Measurements from ENCODE around the gene TGFBR2. TPM values are rescaled to one million over a fixed set of nuclear protein-coding genes. Genes with fewer than 3 reads are reported as not detected.
A peak's percentile ranks its signal among the peaks of the same experiment; 100 is the strongest.
"Not testable (repeated sequence)": the region's sequence is repeated elsewhere in the genome, so short reads cannot be mapped to it uniquely, and the experiment has no call there.

TGFBR2 gene
- polyA plus RNA-seq, 3 donors = 46.6 to 60.3 (median 57.0) TPM

- Mint-ChIP-seq H3K4me3 (no peak overlapping the region), H3K27me3 (ENCODE audit: low read depth in 3 of 3) (peaks cover 0 to 1% (median 0%) of the 10 kb centered on the region in 3 donors), H3K27ac (peak overlapping the region; percentile 54 to 85 (median 64)), H3K36me3 (peaks cover 44 to 59% of the 10 kb centered on the region in 2 donors), H3K9me3 (peaks cover 0 to 4% (median 0%) of the 10 kb centered on the region in 7 donors), H3K4me1 (peaks cover 78% of the 10 kb centered on the region)
- Histone ChIP-seq H3K36me3 (replicated peaks in 1 of 2; ENCODE audit: control insufficient read depth in 1 of 2, insufficient read depth in 2 of 2, low read length in 2 of 2) (peaks cover 11 to 34% of the 10 kb centered on the region in 2 donors), H2AFZ (ENCODE audit: insufficient read depth, low read depth, low read length, poor library complexity, severe bottlenecking) (no peak overlapping the region), H4K20me1 (ENCODE audit: insufficient read depth, low read length) (peaks cover 99% of the 10 kb centered on the region), H3K9me3 (replicated peaks in 1 of 2; ENCODE audit: control insufficient read depth in 1 of 2, insufficient read depth in 1 of 2, low read length in 2 of 2) (no peaks in the 10 kb centered on the region), H3K4me3 (replicated peaks in 1 of 3; ENCODE audit: low read depth in 2 of 3, low read length in 3 of 3) (no peak overlapping the region), H3K9ac (ENCODE audit: insufficient read depth, low read length, poor library complexity, severe bottlenecking) (no peak overlapping the region), H3K4me2 (replicated peaks; ENCODE audit: extremely low read depth, low read length, poor library complexity, severe bottlenecking) (no peak overlapping the region), H3K27me3 (ENCODE audit: control insufficient read depth in 2 of 2, insufficient read depth in 2 of 2, low read length in 2 of 2) (no peaks in the 10 kb centered on the region), H3K27ac (ENCODE audit: low read depth in 1 of 2, low read length in 2 of 2) (peak overlapping the region in 1 of 2 donors; percentile 40), H3K4me1 (ENCODE audit: control insufficient read depth in 1 of 2, insufficient read depth in 2 of 2, low read length in 2 of 2) (peaks cover 52 to 78% of the 10 kb centered on the region in 2 donors), H3K79me2 (ENCODE audit: insufficient read depth, low read length) (peaks cover 100% of the 10 kb centered on the region)
- peak in 2 of 3 donors; percentile 38 to 49 for DNase-seq
- intact Hi-C loops (cut with micrococcal nuclease) = no loop called here
- TF ChIP-seq, protein P1, sequence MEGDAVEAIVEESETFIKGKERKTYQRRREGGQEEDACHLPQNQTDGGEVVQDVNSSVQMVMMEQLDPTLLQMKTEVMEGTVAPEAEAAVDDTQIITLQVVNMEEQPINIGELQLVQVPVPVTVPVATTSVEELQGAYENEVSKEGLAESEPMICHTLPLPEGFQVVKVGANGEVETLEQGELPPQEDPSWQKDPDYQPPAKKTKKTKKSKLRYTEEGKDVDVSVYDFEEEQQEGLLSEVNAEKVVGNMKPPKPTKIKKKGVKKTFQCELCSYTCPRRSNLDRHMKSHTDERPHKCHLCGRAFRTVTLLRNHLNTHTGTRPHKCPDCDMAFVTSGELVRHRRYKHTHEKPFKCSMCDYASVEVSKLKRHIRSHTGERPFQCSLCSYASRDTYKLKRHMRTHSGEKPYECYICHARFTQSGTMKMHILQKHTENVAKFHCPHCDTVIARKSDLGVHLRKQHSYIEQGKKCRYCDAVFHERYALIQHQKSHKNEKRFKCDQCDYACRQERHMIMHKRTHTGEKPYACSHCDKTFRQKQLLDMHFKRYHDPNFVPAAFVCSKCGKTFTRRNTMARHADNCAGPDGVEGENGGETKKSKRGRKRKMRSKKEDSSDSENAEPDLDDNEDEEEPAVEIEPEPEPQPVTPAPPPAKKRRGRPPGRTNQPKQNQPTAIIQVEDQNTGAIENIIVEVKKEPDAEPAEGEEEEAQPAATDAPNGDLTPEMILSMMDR (IDR thresholded peaks at IDR 0.05) = no peak
- no CpG with 5 or more reads among the region's 5 CpGs for WGBS (ENCODE audit: insufficient coverage)
Measured at GRCh38 chr3:30623351-30623750, 16.9 kb downstream of the TGFBR2 start.

- WGBS (ENCODE audit: insufficient coverage) = 93% methylated on average over 2 of the region's 6 CpGs
- Histone ChIP-seq H4K20me1 (ENCODE audit: insufficient read depth, low read length) (peaks cover 98% of the 10 kb centered on the region), H3K4me1 (ENCODE audit: control insufficient read depth in 1 of 2, insufficient read depth in 2 of 2, low read length in 2 of 2) (peaks cover 64 to 82% of the 10 kb centered on the region in 2 donors), H3K79me2 (ENCODE audit: insufficient read depth, low read length) (peaks cover 100% of the 10 kb centered on the region), H3K36me3 (replicated peaks in 1 of 2; ENCODE audit: control insufficient read depth in 1 of 2, insufficient read depth in 2 of 2, low read length in 2 of 2) (peaks cover 11 to 38% of the 10 kb centered on the region in 2 donors)
- H3K4me2 ChIP-seq (replicated peaks; ENCODE audit: extremely low read depth, low read length, poor library complexity, severe bottlenecking); H3K4me3 ChIP-seq (replicated peaks in 1 of 3; ENCODE audit: low read depth in 2 of 3, low read length in 3 of 3); H2AFZ ChIP-seq (ENCODE audit: insufficient read depth, low read depth, low read length, poor library complexity, severe bottlenecking); H3K27me3 Mint-ChIP-seq (ENCODE audit: low read depth in 3 of 3); DNase-seq; H3K9ac ChIP-seq (ENCODE audit: insufficient read depth, low read length, poor library complexity, severe bottlenecking); H3K4me3 Mint-ChIP-seq; H3K27ac ChIP-seq (ENCODE audit: low read depth in 1 of 2, low read length in 2 of 2); H3K27me3 ChIP-seq (ENCODE audit: control insufficient read depth in 2 of 2, insufficient read depth in 2 of 2, low read length in 2 of 2); H3K9me3 ChIP-seq (replicated peaks in 1 of 2; ENCODE audit: control insufficient read depth in 1 of 2, insufficient read depth in 1 of 2, low read length in 2 of 2); H3K9me3 Mint-ChIP-seq; intact Hi-C loops (cut with micrococcal nuclease): not testable (repeated sequence)
- H3K27ac Mint-ChIP-seq = peak overlapping the region; percentile 65 to 86 (median 79)
- H3K36me3 Mint-ChIP-seq = peaks cover 44 to 55% of the 10 kb centered on the region in 2 donors
- H3K4me1 Mint-ChIP-seq = peaks cover 78% of the 10 kb centered on the region
Measured at GRCh38 chr3:30624480-30624879, 18.1 kb downstream of the TGFBR2 start.

Data from CD14-positive monocyte (primary cell).